ENCODE data around the gene PCBP3.

DNA sequence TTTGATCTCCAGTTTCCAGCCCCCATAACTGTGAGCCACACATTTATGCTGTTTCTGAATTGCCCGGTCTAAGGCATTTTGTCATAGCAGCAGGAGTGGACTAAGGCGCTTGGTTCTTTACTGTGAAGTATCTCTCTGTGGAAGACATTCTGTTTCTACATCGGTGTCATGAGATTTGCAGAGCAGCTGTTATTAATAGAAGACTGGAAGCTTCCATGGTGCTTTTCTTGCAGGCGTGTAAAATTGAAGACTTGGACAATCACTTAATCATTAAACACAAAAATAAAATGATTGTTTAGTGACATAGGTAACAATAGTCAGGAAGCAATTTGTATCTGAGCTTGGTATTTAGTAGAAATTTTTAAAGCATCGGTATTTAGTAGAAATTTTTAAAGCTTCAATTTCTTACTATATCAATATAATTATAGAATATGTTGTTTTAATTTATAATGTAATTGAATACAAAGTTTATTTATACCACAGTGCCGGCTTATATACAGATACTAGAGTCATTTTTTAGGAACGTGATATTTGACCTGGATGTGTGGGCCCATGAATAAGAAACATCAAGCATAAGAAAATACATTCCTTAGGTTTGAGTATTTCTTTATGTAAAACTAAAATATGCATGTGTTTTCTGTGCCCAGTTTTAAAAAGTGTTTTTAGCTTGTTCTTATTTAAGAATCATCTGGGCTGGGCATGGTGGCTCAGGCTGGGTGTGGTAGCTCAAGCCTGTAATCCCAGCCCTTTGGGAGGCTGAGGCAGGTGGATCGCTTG lies 277.5 kb downstream of the PCBP3 start:
- TF ChIP-seq, protein P1, sequence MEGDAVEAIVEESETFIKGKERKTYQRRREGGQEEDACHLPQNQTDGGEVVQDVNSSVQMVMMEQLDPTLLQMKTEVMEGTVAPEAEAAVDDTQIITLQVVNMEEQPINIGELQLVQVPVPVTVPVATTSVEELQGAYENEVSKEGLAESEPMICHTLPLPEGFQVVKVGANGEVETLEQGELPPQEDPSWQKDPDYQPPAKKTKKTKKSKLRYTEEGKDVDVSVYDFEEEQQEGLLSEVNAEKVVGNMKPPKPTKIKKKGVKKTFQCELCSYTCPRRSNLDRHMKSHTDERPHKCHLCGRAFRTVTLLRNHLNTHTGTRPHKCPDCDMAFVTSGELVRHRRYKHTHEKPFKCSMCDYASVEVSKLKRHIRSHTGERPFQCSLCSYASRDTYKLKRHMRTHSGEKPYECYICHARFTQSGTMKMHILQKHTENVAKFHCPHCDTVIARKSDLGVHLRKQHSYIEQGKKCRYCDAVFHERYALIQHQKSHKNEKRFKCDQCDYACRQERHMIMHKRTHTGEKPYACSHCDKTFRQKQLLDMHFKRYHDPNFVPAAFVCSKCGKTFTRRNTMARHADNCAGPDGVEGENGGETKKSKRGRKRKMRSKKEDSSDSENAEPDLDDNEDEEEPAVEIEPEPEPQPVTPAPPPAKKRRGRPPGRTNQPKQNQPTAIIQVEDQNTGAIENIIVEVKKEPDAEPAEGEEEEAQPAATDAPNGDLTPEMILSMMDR (IDR thresholded peaks at IDR 0.05): no peak
- no peak for TF ChIP-seq POLR2A (IDR thresholded peaks at IDR 0.05)
